K562 (cell line): Measurements from ENCODE around the gene ARFRP1. TPM values are rescaled to one million over a fixed set of nuclear protein-coding genes. Genes with fewer than 3 reads are reported as not detected.

Experiments
- ATAC-seq: fragments of 200-7000 bp; cut with Tn5 transposase; 3 replicates; pipeline ENCODE4 v1.9.1; 2020; ENCODE audit warnings: moderate library complexity
- BruUV-seq: library from RNA; stranded (reverse); fragments of 400-500 nt; replicated peaks from 2 replicates; lab custom pipeline; 2021; lab: Mats Ljungman, UMichigan
- CTCF ChIA-PET: fragments of 300-600 bp; formaldehyde crosslinking; extraction: SDS; loops from one replicate; lab custom pipeline; 2021; ENCODE audit warnings: low intra/inter-chr PET ratio; lab: Yijun Ruan, JAX
- POLR2A ChIA-PET: fragments of 300-600, 350-650 bp; sonication (Branson Sonifier 250); formaldehyde crosslinking; extraction: SDS; loops from one replicate; lab custom pipeline; 2021; ENCODE audit warnings: antibody characterized with exemption, inconsistent platforms; lab: Yijun Ruan, JAX
- DNase-seq, 4 experiments: peaks; one replicate each; pipeline versions ENCODE4 v3.0.0 to v3.0.0-alpha.2; 2011 to 2018; ENCODE audit warnings: low spot score in 3 of 4, mixed read lengths in 3 of 4; ENCODE audit errors: extremely low read depth in 1 of 4
- FAIRE-seq: peaks from 2 replicates; lab custom pipeline; 2011; peaks lifted over from hg19 to GRCh38; lab: Jason Lieb, UNC
- H2AFZ ChIP-seq: 2 replicates; pipeline ENCODE4 v1.6.0; 2011; ENCODE audit warnings: low read depth, low read length, control low read depth, inconsistent platforms
- H3K27ac ChIP-seq: fragments of 200-600 bp; 3 replicates; pipeline ENCODE4 v1.8.0; 2011; ENCODE audit warnings: low read depth, mild to moderate bottlenecking, control low read depth, inconsistent platforms, low read length, moderate library complexity, mixed read lengths; ENCODE audit errors: extremely low read depth
- H3K27me3 ChIP-seq, 2 experiments: fragments of 300-600 bp in 1 of 2; 2 replicates in 1 of 2; 3 replicates in 1 of 2; pipeline versions ENCODE4 v1.6.0 to v1.8.0; 2011; ENCODE audit warnings: inconsistent platforms in 2 of 2, low read length in 2 of 2, mild to moderate bottlenecking in 1 of 2, mixed read lengths in 1 of 2, moderate library complexity in 1 of 2; ENCODE audit not compliant: control insufficient read depth in 2 of 2, insufficient read depth in 2 of 2
- H3K36me3 ChIP-seq: fragments of 300-600 bp; 3 replicates; pipeline ENCODE4 v1.8.0; 2011; ENCODE audit warnings: mild to moderate bottlenecking, low read length, inconsistent platforms; ENCODE audit not compliant: control insufficient read depth, insufficient read depth
- H3K4me1 ChIP-seq, 2 experiments: fragments of 200-600 bp in 1 of 2; replicated peaks in 1 of 2; 2 replicates in 1 of 2; 3 replicates in 1 of 2; pipeline versions ENCODE4 v1.5.1 to v1.8.0; 2011; ENCODE audit warnings: inconsistent platforms in 2 of 2, low read length in 2 of 2, mild to moderate bottlenecking in 1 of 2, mixed read lengths in 1 of 2, moderate library complexity in 1 of 2; ENCODE audit not compliant: control insufficient read depth in 2 of 2, insufficient read depth in 2 of 2
- H3K4me2 ChIP-seq: 2 replicates; pipeline ENCODE4 v1.6.1; 2011; ENCODE audit warnings: low read length, control low read depth, inconsistent platforms, mixed read lengths; ENCODE audit not compliant: insufficient read depth
- H3K4me3 ChIP-seq: fragments of 200-600 bp; sonication (generic), shearing (Covaris generic); 2 replicates; pipeline ENCODE4 v1.5.1; 2016; ENCODE audit warnings: control low read depth, inconsistent platforms
- H3K79me2 ChIP-seq: fragments of 200-600 bp; 3 replicates; pipeline ENCODE4 v1.8.0; 2011; ENCODE audit warnings: low read length, inconsistent platforms; ENCODE audit not compliant: control insufficient read depth, insufficient read depth
- H3K9ac ChIP-seq, 2 experiments: 2 replicates each; pipeline versions ENCODE4 v1.6.0 to v1.6.1; 2011; ENCODE audit warnings: low read depth in 2 of 2, low read length in 2 of 2, control low read depth in 1 of 2, inconsistent platforms in 1 of 2, mild to moderate bottlenecking in 1 of 2, mixed read lengths in 1 of 2; ENCODE audit not compliant: insufficient read depth in 1 of 2
- H3K9me1 ChIP-seq: one replicate; pipeline ENCODE4 v1.6.0; 2011; ENCODE audit warnings: inconsistent platforms, mild to moderate bottlenecking, low read length, moderate library complexity; ENCODE audit not compliant: control insufficient read depth, insufficient read depth
- H3K9me3 ChIP-seq: replicated peaks from 2 replicates; pipeline ENCODE4 v1.5.1; 2011; ENCODE audit warnings: low read depth, low read length, inconsistent platforms; ENCODE audit not compliant: control insufficient read depth, insufficient read depth
- H4K20me1 ChIP-seq: replicated peaks from 2 replicates; pipeline ENCODE4 v1.6.1; 2011; ENCODE audit warnings: low read length, inconsistent platforms, mixed read lengths; ENCODE audit not compliant: control insufficient read depth, insufficient read depth
- COPS2 ChIP-seq: fragments of 450-650 bp; conservative IDR thresholded peaks from 2 replicates; pipeline ENCODE4 v1.6.1; 2016; ENCODE audit warnings: mild to moderate bottlenecking, moderate library complexity
- E2F3 ChIP-seq: fragments of 250-450 bp; sonication (Bioruptor Pico); IDR thresholded peaks from 2 replicates; pipeline ENCODE4 v1.4.0; 2020; ENCODE audit warnings: mild to moderate bottlenecking
- ELF4 ChIP-seq: fragments of 450-650 bp; formaldehyde crosslinking; IDR thresholded peaks from 2 replicates; pipeline ENCODE4 v1.4.0; 2022; ENCODE audit warnings: missing genetic modification characterization
- FOXK2 ChIP-seq, 2 experiments: fragments of 450-650 bp; IDR thresholded peaks in 1 of 2; conservative IDR thresholded peaks in 1 of 2; 2 replicates each; pipeline ENCODE4 v1.6.1; 2016; ENCODE audit warnings: low read depth in 2 of 2, mild to moderate bottlenecking in 1 of 2
- MCM7 ChIP-seq, 2 experiments: fragments of 450-650 bp; IDR thresholded peaks; 2 replicates each; pipeline ENCODE4 v1.6.1; 2016 to 2018
- PHF8 ChIP-seq: fragments of 200-600 bp; sonication (generic); IDR thresholded peaks from 2 replicates; pipeline ENCODE4 v1.6.1; 2012; ENCODE audit warnings: mixed run types, mild to moderate bottlenecking, inconsistent platforms, low read length, moderate library complexity, borderline replicate concordance
- RB1 ChIP-seq: fragments of 450-650 bp; IDR thresholded peaks from 2 replicates; pipeline ENCODE4 v1.6.1; 2017; ENCODE audit warnings: low read depth, mild to moderate bottlenecking
- SFPQ ChIP-seq: fragments of 200-400 bp; formaldehyde crosslinking; IDR thresholded peaks from 2 replicates; pipeline ENCODE4 v1.6.1; 2017; ENCODE audit warnings: mild to moderate bottlenecking, low read depth, low read length, moderate library complexity
- SIN3A ChIP-seq, 2 experiments: fragments of 150-350 bp in 1 of 2; IDR thresholded peaks; 2 replicates each; pipeline ENCODE4 v1.6.1; 2011 to 2016; ENCODE audit warnings: borderline replicate concordance in 2 of 2, low read depth in 2 of 2, low read length in 2 of 2, mild to moderate bottlenecking in 2 of 2, moderate library complexity in 2 of 2; ENCODE audit not compliant: control insufficient read depth in 1 of 2
- TFAP4 ChIP-seq: sonication (generic); formaldehyde crosslinking; IDR thresholded peaks from 2 replicates; pipeline ENCODE4 v1.8.0; 2022; ENCODE audit warnings: missing genetic modification reagents, mild to moderate bottlenecking, moderate library complexity, borderline replicate concordance
- TSHZ1 ChIP-seq: fragments of 250-450 bp; sonication (Bioruptor Pico); IDR thresholded peaks from 2 replicates; pipeline ENCODE4 v1.4.0; 2020; ENCODE audit warnings: mild to moderate bottlenecking, moderate library complexity
- ZFP1 ChIP-seq: fragments of 450-650 bp; formaldehyde crosslinking; IDR thresholded peaks from 2 replicates; pipeline ENCODE4 v1.4.0; 2020; ENCODE audit warnings: mild to moderate bottlenecking, mixed read lengths
- ZNF445 ChIP-seq: fragments of 250-450 bp; sonication (Bioruptor Pico); IDR thresholded peaks from 2 replicates; pipeline ENCODE4 v1.4.0; 2020; ENCODE audit warnings: low read depth, mild to moderate bottlenecking, moderate library complexity
- WGBS: fragments of 100-300 bp; shearing (Covaris generic); methylation state at CpG from one replicate; pipeline ENCODE4 v1.1.6; 2016; ENCODE audit warnings: low coverage, mixed read lengths; ENCODE audit not compliant: insufficient coverage; ENCODE audit errors: missing lambda C conversion rate; 5-methylcytosine and 5-hydroxymethylcytosine counted together
- in situ Hi-C: fragments of 300-500 bp; cut with MboI; formaldehyde crosslinking; loops from 4 replicates; pipeline ENCODE4 v1.15.0; 2018; ENCODE audit warnings: inconsistent platforms, mixed read lengths
- intact Hi-C: fragments of 100-400 bp; cut with micrococcal nuclease; formaldehyde crosslinking; loops from 2 replicates; pipeline ENCODE4 v1.14.2; 2022
- polyA plus RNA-seq, 8 experiments: library from polyadenylated mRNA; depleted of rRNA in 4 of 8; stranded (reverse) in 5 of 8; unstranded in 3 of 8; fragments of >200 nt; fragmentation: Nextera tagmentation in 2 of 8; fragmentation: Illumina TruSeq in 1 of 8; extraction: Ambion mirVana in 2 of 8; extraction: Trizol in 1 of 8; gene quantifications; 2 replicates each; pipeline versions ENCODE4 v1.2.1 to v1.2.3, GENCODE V29; 2011 to 2014; ENCODE audit warnings: inconsistent platforms in 1 of 8, missing spikeins in 1 of 8
- total RNA-seq, 7 experiments: library from RNA; depleted of rRNA in 6 of 7; stranded (reverse); fragments of >200 nt in 6 of 7; fragmentation: Illumina TruSeq in 2 of 7; extraction: Trizol in 2 of 7; gene quantifications; 2 replicates each; pipeline versions ENCODE4 v1.2.1 to v1.2.3, GENCODE V29; 2011 to 2021; ENCODE audit warnings: low replicate concordance in 1 of 7

ARFRP1 gene
- total and polyA plus RNA-seq, 9 of the 15 experiments (the other 6 are each of a cell fraction or from before 2014, with no cell fraction given), result 2.2 to 78.9 (median 37.3) TPM

- H2AFZ ChIP-seq, result peak within 1 kb of the TSS; percentile 97
- peak within 1 kb of the TSS; percentile 57 to 92 for H3K9ac ChIP-seq
- ChIA-PET CTCF (no interaction called here), POLR2A (interaction anchor here (0.6 to 1.0 kb wide), 4 partner anchors 11 to 212 kb away, joined by 3 to 8 read pairs (median 3); no protein-coding TSS in a partner anchor)
- peak; percentile 37 for FAIRE-seq
- in situ Hi-C loops (no loop called here), intact Hi-C loops (loop anchor here (10.0 kb wide), 1 partner anchor 119 kb away; the partner anchor contains the start of gene PTK6)
- 1% methylated on average over 27 of the region's 73 CpGs for WGBS
- H3K27me3 ChIP-seq, result no peaks in the 10 kb centered on the region
- peak; percentile 79 to 97 (median 84) for DNase-seq
- H3K36me3 ChIP-seq, result 0 out of 3 replicates have a peak, but pooled peaks cover 3% of the 10 kb centered on the region
- peaks cover 42% of the 10 kb centered on the region for H3K79me2 ChIP-seq
- H3K4me3 ChIP-seq, result peak within 1 kb of the TSS; percentile 68
- no peaks in the 10 kb centered on the region for H3K9me1 ChIP-seq
- peak within 1 kb of the TSS; percentile 79 for H3K4me2 ChIP-seq
- H3K9me3 ChIP-seq, result no peaks in the 10 kb centered on the region
- H3K4me1 ChIP-seq, result peaks cover 28 to 77% of the 10 kb centered on the region in 2 experiments
- peak within 1 kb of the TSS; percentile 82 for H3K27ac ChIP-seq
- peak; percentile 77 for ATAC-seq
- BruUV-seq, result no TSS peak
- H4K20me1 ChIP-seq, result no peaks in the 10 kb centered on the region; the same call in 1 of the 2 replicates
- TF ChIP-seq SFPQ (no peak), RB1 (peak; percentile 82), TSHZ1 (no peak), COPS2 (no peak), TFAP4 (CRISPR knock-in tag) (peak; percentile 93), FOXK2 (conservative IDR thresholded peaks at IDR 0.05 in 1 of 2, IDR thresholded peaks at IDR 0.05 in 1 of 2; ENCODE audit: low read depth in 2 of 2) (no peak), MCM7 (IDR thresholded peaks at IDR 0.05) (no peak), ZNF445 (no peak), E2F3 (no peak; the same call in 1 of the 2 replicates), ZFP1 (no peak), SIN3A (IDR thresholded peaks at IDR 0.05; ENCODE audit: borderline replicate concordance in 2 of 2, control insufficient read depth in 1 of 2, low read depth in 2 of 2, low read length in 2 of 2) (peak; percentile 92 to 99; a peak in 3 of 4 replicates), ELF4 (CRISPR knock-in tag) (no peak), PHF8 (peak; percentile 55; the same call in 1 of the 2 replicates)
Measured at GRCh38 chr20:63653041-63653973, 54.5 kb downstream of the ARFRP1 start, which contains the start of gene STMN3. TSS of gene STMN3 (minus strand) at chr20:63653424. CDS start at chr20:63653345, 79 bp downstream.
